ENCODE data around the gene OR9G4. TPM values are rescaled to one million over a fixed set of nuclear protein-coding genes. Genes with fewer than 3 reads are reported as not detected.
A peak's percentile ranks its signal among the peaks of the same experiment; 100 is the strongest.

Gene OR9G4
- total RNA-seq, 1 donor: not detected

DNA sequence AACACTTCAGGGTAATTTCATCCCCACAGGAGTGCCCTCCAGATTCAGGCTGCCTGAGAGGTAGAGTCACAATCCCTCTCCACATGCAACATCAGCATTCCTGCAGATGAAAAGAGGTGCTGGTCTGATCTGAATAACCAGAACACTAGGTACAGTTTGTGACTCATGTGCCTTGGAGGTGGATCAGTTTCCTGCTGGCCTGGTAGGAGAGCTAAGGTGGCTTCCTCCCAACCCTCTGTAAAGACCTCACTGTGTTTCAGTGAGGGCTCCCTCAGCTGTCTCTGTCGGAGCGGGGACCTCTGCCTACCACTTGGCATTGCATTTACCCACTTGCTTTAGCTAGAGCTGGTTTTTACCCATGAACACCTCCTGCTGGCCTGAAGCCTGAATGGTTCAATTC lies 42.0 kb downstream of the OR9G4 start:
- TF ChIP-seq, protein P1, sequence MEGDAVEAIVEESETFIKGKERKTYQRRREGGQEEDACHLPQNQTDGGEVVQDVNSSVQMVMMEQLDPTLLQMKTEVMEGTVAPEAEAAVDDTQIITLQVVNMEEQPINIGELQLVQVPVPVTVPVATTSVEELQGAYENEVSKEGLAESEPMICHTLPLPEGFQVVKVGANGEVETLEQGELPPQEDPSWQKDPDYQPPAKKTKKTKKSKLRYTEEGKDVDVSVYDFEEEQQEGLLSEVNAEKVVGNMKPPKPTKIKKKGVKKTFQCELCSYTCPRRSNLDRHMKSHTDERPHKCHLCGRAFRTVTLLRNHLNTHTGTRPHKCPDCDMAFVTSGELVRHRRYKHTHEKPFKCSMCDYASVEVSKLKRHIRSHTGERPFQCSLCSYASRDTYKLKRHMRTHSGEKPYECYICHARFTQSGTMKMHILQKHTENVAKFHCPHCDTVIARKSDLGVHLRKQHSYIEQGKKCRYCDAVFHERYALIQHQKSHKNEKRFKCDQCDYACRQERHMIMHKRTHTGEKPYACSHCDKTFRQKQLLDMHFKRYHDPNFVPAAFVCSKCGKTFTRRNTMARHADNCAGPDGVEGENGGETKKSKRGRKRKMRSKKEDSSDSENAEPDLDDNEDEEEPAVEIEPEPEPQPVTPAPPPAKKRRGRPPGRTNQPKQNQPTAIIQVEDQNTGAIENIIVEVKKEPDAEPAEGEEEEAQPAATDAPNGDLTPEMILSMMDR (IDR thresholded peaks at IDR 0.05; ENCODE audit: extremely low read depth, low read depth, low read length): no peak
- H3K9me3 ChIP-seq (ENCODE audit: low read depth, low read length): peaks cover 2% of the 10 kb centered on the region
- no peaks in the 10 kb centered on the region for H3K4me1 ChIP-seq (ENCODE audit: insufficient read depth, low read length)
- no peaks in the 10 kb centered on the region for H3K79me2 ChIP-seq (ENCODE audit: insufficient read depth, low read length)
- DNase-seq (ENCODE audit: insufficient read length, low spot score, missing footprints): no peak
- no peaks in the 10 kb centered on the region for H4K20me1 ChIP-seq (ENCODE audit: insufficient read depth, low read length)
- no peak overlapping the region for H3K27ac ChIP-seq (ENCODE audit: low read depth, low read length)
- H3K27me3 ChIP-seq (ENCODE audit: insufficient read depth, low read length): no peaks in the 10 kb centered on the region
- no peak overlapping the region for H2AFZ ChIP-seq (ENCODE audit: low read length)
- H3K4me3 ChIP-seq (ENCODE audit: insufficient read depth, low read length): no peak overlapping the region
- H3K36me3 ChIP-seq (ENCODE audit: insufficient read depth, low read length): no peaks in the 10 kb centered on the region
- H3K4me2 ChIP-seq (ENCODE audit: insufficient read depth, low read length): no peak overlapping the region

DNA sequence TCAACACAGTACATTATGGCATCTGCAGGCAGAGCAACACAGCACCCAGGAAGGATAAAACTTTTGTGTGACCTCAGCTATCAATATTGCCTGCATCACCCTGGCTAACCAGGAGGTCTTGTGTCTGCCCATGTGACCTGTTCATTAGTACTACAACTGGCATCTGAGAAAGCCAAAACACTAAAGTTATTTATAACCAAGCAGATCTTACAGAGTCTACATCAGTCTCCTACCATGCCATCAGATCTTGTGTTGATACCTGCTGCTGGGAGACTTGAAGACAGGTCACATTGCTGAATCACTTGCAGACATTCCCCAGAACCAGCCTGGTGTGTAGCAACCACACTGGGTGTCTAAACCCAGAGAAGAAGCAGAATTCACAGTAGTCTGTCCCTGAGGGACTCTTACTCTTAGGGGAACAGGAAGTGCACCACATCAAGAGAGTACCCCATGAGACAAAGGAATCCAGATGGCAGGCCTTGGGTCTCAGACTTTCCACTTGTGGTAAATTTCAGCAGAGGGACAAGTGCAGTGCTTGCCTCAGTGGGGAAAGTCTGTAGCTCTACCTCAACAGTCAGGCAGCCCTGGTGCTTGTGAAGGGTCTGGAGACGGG lies 42.6 kb downstream of the OR9G4 start:
- H4K20me1 ChIP-seq (ENCODE audit: insufficient read depth, low read length): no peaks in the 10 kb centered on the region
- no peak for DNase-seq (ENCODE audit: insufficient read length, low spot score, missing footprints)
- no peaks in the 10 kb centered on the region for H3K4me1 ChIP-seq (ENCODE audit: insufficient read depth, low read length)
- no peak overlapping the region for H3K27ac ChIP-seq (ENCODE audit: low read depth, low read length)
- no peak overlapping the region for H3K4me2 ChIP-seq (ENCODE audit: insufficient read depth, low read length)
- TF ChIP-seq, protein P1 (IDR thresholded peaks at IDR 0.05; ENCODE audit: extremely low read depth, low read depth, low read length): no peak
- H3K4me3 ChIP-seq (ENCODE audit: insufficient read depth, low read length): no peak overlapping the region
- H2AFZ ChIP-seq (ENCODE audit: low read length): no peak overlapping the region
- no peaks in the 10 kb centered on the region for H3K27me3 ChIP-seq (ENCODE audit: insufficient read depth, low read length)
- H3K79me2 ChIP-seq (ENCODE audit: insufficient read depth, low read length): no peaks in the 10 kb centered on the region
- H3K36me3 ChIP-seq (ENCODE audit: insufficient read depth, low read length): no peaks in the 10 kb centered on the region
- peaks cover 2% of the 10 kb centered on the region for H3K9me3 ChIP-seq (ENCODE audit: low read depth, low read length)

- H3K9me3 ChIP-seq (ENCODE audit: low read depth, low read length): peaks cover 5% of the 10 kb centered on the region
- no peak overlapping the region for H3K4me3 ChIP-seq (ENCODE audit: insufficient read depth, low read length)
- H4K20me1 ChIP-seq (ENCODE audit: insufficient read depth, low read length): no peaks in the 10 kb centered on the region
- no peak overlapping the region for H3K4me2 ChIP-seq (ENCODE audit: insufficient read depth, low read length)
- no peaks in the 10 kb centered on the region for H3K4me1 ChIP-seq (ENCODE audit: insufficient read depth, low read length)
- no peak overlapping the region for H2AFZ ChIP-seq (ENCODE audit: low read length)
- no peaks in the 10 kb centered on the region for H3K36me3 ChIP-seq (ENCODE audit: insufficient read depth, low read length)
- TF ChIP-seq, protein P1 (IDR thresholded peaks at IDR 0.05; ENCODE audit: extremely low read depth, low read depth, low read length): no peak
- no peaks in the 10 kb centered on the region for H3K27me3 ChIP-seq (ENCODE audit: insufficient read depth, low read length)
- no peaks in the 10 kb centered on the region for H3K79me2 ChIP-seq (ENCODE audit: insufficient read depth, low read length)
- DNase-seq (ENCODE audit: insufficient read length, low spot score, missing footprints): no peak
- H3K27ac ChIP-seq (ENCODE audit: low read depth, low read length): no peak overlapping the region
Observed at GRCh38 chr11:56700914-56701485, 47.5 kb downstream of the OR9G4 start.

- H3K27ac ChIP-seq (ENCODE audit: low read depth, low read length): no peak overlapping the region
- peak; percentile 3 for DNase-seq (ENCODE audit: insufficient read length, low spot score, missing footprints)
- H2AFZ ChIP-seq (ENCODE audit: low read length): no peak overlapping the region
- H3K27me3 ChIP-seq (ENCODE audit: insufficient read depth, low read length): no peaks in the 10 kb centered on the region
- peaks cover 4% of the 10 kb centered on the region for H3K9me3 ChIP-seq (ENCODE audit: low read depth, low read length)
- no peaks in the 10 kb centered on the region for H3K79me2 ChIP-seq (ENCODE audit: insufficient read depth, low read length)
- TF ChIP-seq, protein P1 (IDR thresholded peaks at IDR 0.05; ENCODE audit: extremely low read depth, low read depth, low read length): no peak
- H3K36me3 ChIP-seq (ENCODE audit: insufficient read depth, low read length): no peaks in the 10 kb centered on the region
- no peaks in the 10 kb centered on the region for H4K20me1 ChIP-seq (ENCODE audit: insufficient read depth, low read length)
- no peak overlapping the region for H3K4me3 ChIP-seq (ENCODE audit: insufficient read depth, low read length)
- H3K4me2 ChIP-seq (ENCODE audit: insufficient read depth, low read length): no peak overlapping the region
- no peaks in the 10 kb centered on the region for H3K4me1 ChIP-seq (ENCODE audit: insufficient read depth, low read length)
Observed at GRCh38 chr11:56700242-56700913, 48.1 kb downstream of the OR9G4 start.

All from osteoblast (primary cell).